ENCODE results near the gene PCDH7. TPM values are rescaled to one million over a fixed set of nuclear protein-coding genes. Genes with fewer than 3 reads are reported as not detected.
A peak's percentile ranks its signal among the peaks of the same experiment; 100 is the strongest.

Gene PCDH7
- 10 to 100 TPM; 23.1 to 56.1 (median 41.0) TPM for total RNA-seq

DNA sequence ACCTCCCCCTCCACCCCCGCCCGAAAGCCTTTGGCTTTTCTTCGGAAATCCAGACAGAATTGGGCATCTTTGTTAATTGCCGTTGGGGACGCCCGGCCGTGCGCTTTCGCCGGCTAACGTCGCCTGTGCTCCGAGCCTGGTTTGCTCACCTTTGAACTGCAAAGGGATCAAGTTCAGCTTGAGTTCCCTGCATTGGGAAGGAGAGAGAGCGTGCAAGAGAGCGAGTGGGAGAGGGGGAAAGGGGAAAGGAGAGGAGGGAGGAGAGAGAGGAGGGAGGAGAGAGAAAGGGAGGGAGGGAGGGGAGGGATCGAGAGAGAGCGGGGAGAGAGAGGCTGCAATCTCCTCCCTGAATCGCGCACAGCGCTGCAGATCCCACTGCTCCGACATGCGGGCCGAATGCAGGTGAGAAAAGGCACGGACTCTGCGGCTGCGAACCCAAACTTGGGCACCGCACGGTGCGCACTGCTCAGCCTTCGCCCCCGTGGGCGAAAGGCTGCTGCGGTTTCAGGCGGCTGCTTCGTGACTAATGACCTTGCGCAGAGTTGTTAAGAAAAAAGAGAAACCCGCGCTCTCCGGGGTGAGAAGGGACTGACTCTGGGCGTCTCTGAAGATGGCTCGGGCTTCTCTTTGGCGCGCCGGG lies at the start of gene PCDH7:
PCDH7 (plus strand) TSS at position 349 of the 640 bp plus-strand sequence. CDS start 1,054 bp downstream, outside the sequence.
- H3K4me3 ChIP-seq (ENCODE audit: low read depth, poor library complexity, severe bottlenecking) = peak within 1 kb of the TSS; percentile 46
- DNase-seq (ENCODE audit: low spot score in 2 of 2) = peak in 1 of 2 donors; percentile 33
- 1% methylated on average over 43 to 44 of the region's 44 CpGs for WGBS, 2 donors
- TF ChIP-seq, protein P1, sequence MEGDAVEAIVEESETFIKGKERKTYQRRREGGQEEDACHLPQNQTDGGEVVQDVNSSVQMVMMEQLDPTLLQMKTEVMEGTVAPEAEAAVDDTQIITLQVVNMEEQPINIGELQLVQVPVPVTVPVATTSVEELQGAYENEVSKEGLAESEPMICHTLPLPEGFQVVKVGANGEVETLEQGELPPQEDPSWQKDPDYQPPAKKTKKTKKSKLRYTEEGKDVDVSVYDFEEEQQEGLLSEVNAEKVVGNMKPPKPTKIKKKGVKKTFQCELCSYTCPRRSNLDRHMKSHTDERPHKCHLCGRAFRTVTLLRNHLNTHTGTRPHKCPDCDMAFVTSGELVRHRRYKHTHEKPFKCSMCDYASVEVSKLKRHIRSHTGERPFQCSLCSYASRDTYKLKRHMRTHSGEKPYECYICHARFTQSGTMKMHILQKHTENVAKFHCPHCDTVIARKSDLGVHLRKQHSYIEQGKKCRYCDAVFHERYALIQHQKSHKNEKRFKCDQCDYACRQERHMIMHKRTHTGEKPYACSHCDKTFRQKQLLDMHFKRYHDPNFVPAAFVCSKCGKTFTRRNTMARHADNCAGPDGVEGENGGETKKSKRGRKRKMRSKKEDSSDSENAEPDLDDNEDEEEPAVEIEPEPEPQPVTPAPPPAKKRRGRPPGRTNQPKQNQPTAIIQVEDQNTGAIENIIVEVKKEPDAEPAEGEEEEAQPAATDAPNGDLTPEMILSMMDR (IDR thresholded peaks at IDR 0.05) = no peak
- no peak for TF ChIP-seq POLR2A (IDR thresholded peaks at IDR 0.05)
- intact Hi-C loops (cut with DNase I; ENCODE audit: low total_unique reads) = no loop called here

DNA sequence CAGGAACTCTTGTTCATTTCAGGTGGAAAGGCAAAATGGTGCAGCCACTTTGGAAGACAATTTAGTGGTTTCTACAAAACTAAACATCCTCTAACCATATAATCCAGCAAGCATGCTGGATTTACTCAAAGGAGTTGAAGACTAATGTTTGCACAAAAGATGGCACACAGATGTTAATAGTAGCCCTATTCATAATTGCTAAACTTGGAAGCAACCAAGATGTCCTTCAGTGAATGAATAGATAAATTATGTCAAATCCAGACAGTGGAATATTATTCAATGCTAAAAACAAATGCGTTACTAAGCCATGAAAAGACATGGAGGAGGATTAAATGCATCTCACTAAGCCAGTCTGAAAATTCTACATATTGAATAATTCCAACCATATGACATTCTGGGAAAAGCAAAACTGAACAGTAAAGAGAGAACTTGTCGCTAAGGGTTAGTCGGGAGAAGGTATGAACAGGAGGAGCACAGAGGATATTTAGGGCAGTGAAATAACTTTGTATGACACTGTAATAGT lies 48.2 kb upstream of the PCDH7 start:
- WGBS, 2 donors = 82 to 91% methylated on average over 3 of the region's 3 CpGs
- no peak overlapping the region for H3K4me3 ChIP-seq (ENCODE audit: low read depth, poor library complexity, severe bottlenecking)
- intact Hi-C loops (cut with DNase I; ENCODE audit: low total_unique reads) = no loop called here
- TF ChIP-seq, protein P1 (IDR thresholded peaks at IDR 0.05) = no peak
- no peak for TF ChIP-seq POLR2A (IDR thresholded peaks at IDR 0.05)
- no peak for DNase-seq (ENCODE audit: low spot score in 2 of 2)

DNA sequence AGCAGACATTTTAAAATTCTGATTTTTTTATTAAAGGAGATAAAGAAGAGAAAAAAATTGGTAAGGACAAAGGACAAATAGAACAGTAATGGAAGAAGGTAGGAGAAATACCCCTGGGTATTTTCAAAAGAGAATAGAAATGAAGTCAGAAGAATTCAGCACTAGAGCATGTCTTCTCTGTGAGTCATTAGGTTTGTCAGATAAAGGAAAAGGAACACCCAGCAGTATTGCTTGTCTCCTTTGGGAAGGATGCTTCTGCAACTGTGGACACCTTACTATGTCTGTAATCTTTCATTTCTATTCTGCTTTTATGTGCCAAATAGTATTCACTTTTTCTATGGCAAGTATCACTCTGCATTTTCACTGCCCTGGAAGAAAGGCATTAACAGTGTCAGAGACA lies 24.0 kb upstream of the PCDH7 start:
- intact Hi-C loops (cut with DNase I; ENCODE audit: low total_unique reads) = no loop called here
- TF ChIP-seq POLR2A (IDR thresholded peaks at IDR 0.05) = no peak
- TF ChIP-seq, protein P1 (IDR thresholded peaks at IDR 0.05) = no peak
- no peak for DNase-seq (ENCODE audit: low spot score in 2 of 2)
- no peak overlapping the region for H3K4me3 ChIP-seq (ENCODE audit: low read depth, poor library complexity, severe bottlenecking)

- DNase-seq (ENCODE audit: low spot score in 2 of 2) = no peak
- intact Hi-C loops (cut with DNase I; ENCODE audit: low total_unique reads) = loop anchor here (10.0 kb wide), 1 partner anchor 960 kb away; no protein-coding TSS in a partner anchor
- no peak overlapping the region for H3K4me3 ChIP-seq (ENCODE audit: low read depth, poor library complexity, severe bottlenecking)
- no peak for TF ChIP-seq POLR2A (IDR thresholded peaks at IDR 0.05)
- TF ChIP-seq, protein P1 (IDR thresholded peaks at IDR 0.05) = no peak
- WGBS, 2 donors = 35 to 42% methylated on average over 6 of the region's 6 CpGs
These were observed 5.6 kb upstream of the PCDH7 start for GRCh38 chr4:30714408-30715031.

- no peak for DNase-seq (ENCODE audit: low spot score in 2 of 2)
These were observed 4.0 kb upstream of the PCDH7 start for GRCh38 chr4:30716158-30716557.

More at GRCh38 chr4:30716158-30716557, 4.0 kb upstream of the PCDH7 start:
- no peak overlapping the region for H3K4me3 ChIP-seq (ENCODE audit: low read depth, poor library complexity, severe bottlenecking)
- 4% methylated on average over 6 of the region's 6 CpGs for WGBS, 2 donors
- TF ChIP-seq, protein P1 (IDR thresholded peaks at IDR 0.05) = no peak
- no peak for TF ChIP-seq POLR2A (IDR thresholded peaks at IDR 0.05)
- intact Hi-C loops (cut with DNase I; ENCODE audit: low total_unique reads) = loop anchor here (10.0 kb wide), 1 partner anchor 959 kb away; no protein-coding TSS in a partner anchor
